HepG2 (cell line): ENCODE results near the gene CACNA1I. TPM values are rescaled to one million over a fixed set of nuclear protein-coding genes. Genes with fewer than 3 reads are reported as not detected.

ENCODE experiments used
- ARID4A ChIP-seq: sonication (generic); formaldehyde crosslinking; IDR thresholded peaks from 2 replicates; pipeline ENCODE4 v1.5.0; 2020; ENCODE audit warnings: mild to moderate bottlenecking, missing genetic modification reagents, borderline replicate concordance
- CEBPG ChIP-seq: IDR thresholded peaks from 2 replicates; pipeline ENCODE4 v1.6.1; 2016
- CREB1 ChIP-seq, 2 experiments: fragments of 450-650 bp in 1 of 2; IDR thresholded peaks; 2 replicates each; pipeline ENCODE4 v1.6.1; 2016 to 2017; ENCODE audit warnings: control low read depth in 1 of 2, mild to moderate bottlenecking in 1 of 2, missing compliant biosample characterization in 1 of 2, missing genetic modification characterization in 1 of 2
- CREM ChIP-seq, 2 experiments: sonication (generic) in 1 of 2; formaldehyde crosslinking in 1 of 2; IDR thresholded peaks; 2 replicates each; pipeline versions ENCODE4 v1.4.0 to v1.6.1; 2016 to 2020; ENCODE audit warnings: antibody characterized with exemption in 1 of 2, mild to moderate bottlenecking in 1 of 2, missing genetic modification reagents in 1 of 2
- MTA3 ChIP-seq: sonication (generic); formaldehyde crosslinking; IDR thresholded peaks from 2 replicates; pipeline ENCODE4 v1.4.0; 2020; ENCODE audit warnings: missing genetic modification reagents
- NFYC ChIP-seq: IDR thresholded peaks from 2 replicates; pipeline ENCODE4 v1.6.1; 2016; ENCODE audit warnings: missing genetic modification reagents, missing compliant biosample characterization
- PHF21A ChIP-seq: sonication (generic); formaldehyde crosslinking; IDR thresholded peaks from 2 replicates; pipeline ENCODE4 v1.5.0; 2020; ENCODE audit warnings: mild to moderate bottlenecking, missing genetic modification reagents
- RARA ChIP-seq: IDR thresholded peaks from 2 replicates; pipeline ENCODE4 v1.6.1; 2016; ENCODE audit warnings: missing genetic modification reagents, missing compliant biosample characterization
- RARG ChIP-seq: sonication (generic); formaldehyde crosslinking; IDR thresholded peaks from 2 replicates; pipeline ENCODE4 v1.4.0; 2020; ENCODE audit warnings: low read depth, mild to moderate bottlenecking, missing genetic modification reagents
- SOX6 ChIP-seq, 2 experiments: fragments of 450-650 bp in 1 of 2; sonication (generic) in 1 of 2; formaldehyde crosslinking in 1 of 2; IDR thresholded peaks; 2 replicates each; pipeline versions ENCODE4 v1.4.0 to v1.6.1; 2017 to 2020; ENCODE audit warnings: antibody characterized with exemption in 1 of 2, mild to moderate bottlenecking in 1 of 2, missing genetic modification reagents in 1 of 2
- YEATS4 ChIP-seq: sonication (generic); formaldehyde crosslinking; IDR thresholded peaks from 2 replicates; pipeline ENCODE4 v1.4.0; 2020; ENCODE audit warnings: missing genetic modification reagents, borderline replicate concordance
- ZFX ChIP-seq: sonication (generic); formaldehyde crosslinking; IDR thresholded peaks from 2 replicates; pipeline ENCODE4 v1.4.0; 2020; ENCODE audit warnings: mild to moderate bottlenecking, low read depth, missing genetic modification reagents, moderate library complexity
- ZNF780A ChIP-seq: sonication (generic); formaldehyde crosslinking; IDR thresholded peaks from 2 replicates; pipeline ENCODE4 v1.8.0; 2022; ENCODE audit warnings: mild to moderate bottlenecking, missing genetic modification reagents, moderate library complexity
- polyA plus RNA-seq, 8 experiments: library from polyadenylated mRNA; depleted of rRNA in 3 of 8; stranded (reverse) in 7 of 8; unstranded in 1 of 8; fragments of >200 nt; fragmentation: Illumina TruSeq in 4 of 8; extraction: Trizol in 4 of 8; gene quantifications; 2 replicates each; pipeline versions ENCODE4 v1.2.1 to v1.2.3, GENCODE V29; 2011 to 2016; ENCODE audit warnings: low read depth in 4 of 8, missing spikeins in 1 of 8, mixed read lengths in 1 of 8; ENCODE audit not compliant: insufficient read depth in 1 of 8
- total RNA-seq, 5 experiments: library from RNA; depleted of rRNA; stranded (reverse); fragments of >200 nt; fragmentation: Illumina TruSeq; extraction: Trizol; gene quantifications; 2 replicates each; pipeline ENCODE4 v1.2.3, GENCODE V29; 2016; ENCODE audit warnings: low read depth in 1 of 5
- TF ChIP-seq, protein P1 (sequence below): sonication (generic); formaldehyde crosslinking; IDR thresholded peaks from 2 replicates; pipeline ENCODE4 v1.4.0; 2020; ENCODE audit warnings: mild to moderate bottlenecking, missing genetic modification reagents
- TF ChIP-seq, protein P2 (sequence below): sonication (generic); formaldehyde crosslinking; conservative IDR thresholded peaks from 2 replicates; pipeline ENCODE4 v1.4.0; 2020; ENCODE audit warnings: mild to moderate bottlenecking, missing genetic modification reagents, moderate library complexity
- TF ChIP-seq, protein P3 (sequence below): IDR thresholded peaks from 2 replicates; pipeline ENCODE4 v1.6.1; 2016; ENCODE audit warnings: mild to moderate bottlenecking

The CACNA1I gene
- total and polyA plus RNA-seq, 2 of the 13 experiments (the other 11 are each of a cell fraction or from before 2014, with no cell fraction given), result not detected

DNA sequence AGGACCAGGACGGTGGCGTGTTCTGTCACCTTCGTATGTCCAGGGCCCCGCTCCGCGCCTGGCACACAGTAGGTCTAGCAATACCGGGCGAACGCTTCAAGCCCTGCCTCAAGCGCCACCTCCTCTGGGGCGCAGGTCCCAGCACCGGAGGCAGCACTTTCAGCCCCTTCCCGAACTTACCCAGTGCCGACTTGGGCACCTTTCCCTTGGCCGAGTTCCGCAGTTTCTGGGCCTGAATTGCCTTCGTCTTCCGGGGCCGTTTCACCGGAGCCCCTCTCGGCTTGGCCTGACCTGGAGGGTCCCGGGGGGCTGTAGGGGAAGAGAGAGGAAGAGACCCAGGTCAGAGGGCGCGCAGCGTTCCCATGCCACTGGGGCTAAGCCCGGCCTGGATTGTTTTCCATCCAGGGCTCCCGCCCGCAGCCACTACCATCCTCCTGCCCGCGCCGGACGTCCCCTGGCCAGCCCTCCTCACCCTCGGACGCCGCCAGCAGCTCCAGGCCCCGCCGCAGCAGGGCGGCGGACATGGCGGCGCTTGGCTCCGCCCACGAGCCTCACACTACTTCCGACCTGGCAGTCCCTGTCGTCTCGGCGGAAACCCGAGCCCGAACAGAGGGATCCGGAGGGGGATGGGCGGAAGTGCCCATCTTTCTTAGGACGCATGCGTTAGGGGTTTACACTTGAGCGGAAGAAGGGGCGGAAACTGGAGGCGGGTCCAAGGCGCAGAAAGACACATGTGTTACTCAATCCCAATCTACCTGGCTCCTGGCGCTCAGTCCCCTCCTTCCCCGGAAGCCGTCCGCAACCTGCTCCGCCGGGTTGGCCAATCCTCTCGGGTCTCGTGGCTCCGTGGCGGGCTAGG lies 38.1 kb upstream of the CACNA1I start, which contains the start of gene RPS19BP1 (continued):
- TF ChIP-seq ARID4A (CRISPR knock-in tag) (peak; percentile 87), ZFX (CRISPR knock-in tag) (peak; percentile 89), SOX6 (IDR thresholded peaks at IDR 0.05) (no peak), SOX6 (CRISPR knock-in tag; IDR thresholded peaks at IDR 0.05) (peak; percentile 28; the same call in 1 of the 2 replicates), NFYC (CRISPR knock-in tag) (peak; percentile 85), CREB1 (IDR thresholded peaks at IDR 0.05) (peak; percentile 57), CREB1 (CRISPR knock-in tag; IDR thresholded peaks at IDR 0.05) (peak; percentile 54; the same call in 1 of the 2 replicates), CREM (IDR thresholded peaks at IDR 0.05) (peak; percentile 59), CREM (CRISPR knock-in tag; IDR thresholded peaks at IDR 0.05) (no peak), YEATS4 (CRISPR knock-in tag) (peak; percentile 84), PHF21A (CRISPR knock-in tag) (peak; percentile 51; the same call in 1 of the 2 replicates), RARG (CRISPR knock-in tag) (no peak), MTA3 (no peak), CEBPG (CRISPR knock-in tag) (peak; percentile 92), ZNF780A (CRISPR knock-in tag) (no peak), RARA (CRISPR knock-in tag) (0 out of 2 replicates have a peak, but pooled peaks have one; percentile 24)
- TF ChIP-seq, protein P1, sequence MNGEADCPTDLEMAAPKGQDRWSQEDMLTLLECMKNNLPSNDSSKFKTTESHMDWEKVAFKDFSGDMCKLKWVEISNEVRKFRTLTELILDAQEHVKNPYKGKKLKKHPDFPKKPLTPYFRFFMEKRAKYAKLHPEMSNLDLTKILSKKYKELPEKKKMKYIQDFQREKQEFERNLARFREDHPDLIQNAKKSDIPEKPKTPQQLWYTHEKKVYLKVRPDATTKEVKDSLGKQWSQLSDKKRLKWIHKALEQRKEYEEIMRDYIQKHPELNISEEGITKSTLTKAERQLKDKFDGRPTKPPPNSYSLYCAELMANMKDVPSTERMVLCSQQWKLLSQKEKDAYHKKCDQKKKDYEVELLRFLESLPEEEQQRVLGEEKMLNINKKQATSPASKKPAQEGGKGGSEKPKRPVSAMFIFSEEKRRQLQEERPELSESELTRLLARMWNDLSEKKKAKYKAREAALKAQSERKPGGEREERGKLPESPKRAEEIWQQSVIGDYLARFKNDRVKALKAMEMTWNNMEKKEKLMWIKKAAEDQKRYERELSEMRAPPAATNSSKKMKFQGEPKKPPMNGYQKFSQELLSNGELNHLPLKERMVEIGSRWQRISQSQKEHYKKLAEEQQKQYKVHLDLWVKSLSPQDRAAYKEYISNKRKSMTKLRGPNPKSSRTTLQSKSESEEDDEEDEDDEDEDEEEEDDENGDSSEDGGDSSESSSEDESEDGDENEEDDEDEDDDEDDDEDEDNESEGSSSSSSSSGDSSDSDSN (CRISPR knock-in tag), result peak; percentile 75
- TF ChIP-seq, protein P2, sequence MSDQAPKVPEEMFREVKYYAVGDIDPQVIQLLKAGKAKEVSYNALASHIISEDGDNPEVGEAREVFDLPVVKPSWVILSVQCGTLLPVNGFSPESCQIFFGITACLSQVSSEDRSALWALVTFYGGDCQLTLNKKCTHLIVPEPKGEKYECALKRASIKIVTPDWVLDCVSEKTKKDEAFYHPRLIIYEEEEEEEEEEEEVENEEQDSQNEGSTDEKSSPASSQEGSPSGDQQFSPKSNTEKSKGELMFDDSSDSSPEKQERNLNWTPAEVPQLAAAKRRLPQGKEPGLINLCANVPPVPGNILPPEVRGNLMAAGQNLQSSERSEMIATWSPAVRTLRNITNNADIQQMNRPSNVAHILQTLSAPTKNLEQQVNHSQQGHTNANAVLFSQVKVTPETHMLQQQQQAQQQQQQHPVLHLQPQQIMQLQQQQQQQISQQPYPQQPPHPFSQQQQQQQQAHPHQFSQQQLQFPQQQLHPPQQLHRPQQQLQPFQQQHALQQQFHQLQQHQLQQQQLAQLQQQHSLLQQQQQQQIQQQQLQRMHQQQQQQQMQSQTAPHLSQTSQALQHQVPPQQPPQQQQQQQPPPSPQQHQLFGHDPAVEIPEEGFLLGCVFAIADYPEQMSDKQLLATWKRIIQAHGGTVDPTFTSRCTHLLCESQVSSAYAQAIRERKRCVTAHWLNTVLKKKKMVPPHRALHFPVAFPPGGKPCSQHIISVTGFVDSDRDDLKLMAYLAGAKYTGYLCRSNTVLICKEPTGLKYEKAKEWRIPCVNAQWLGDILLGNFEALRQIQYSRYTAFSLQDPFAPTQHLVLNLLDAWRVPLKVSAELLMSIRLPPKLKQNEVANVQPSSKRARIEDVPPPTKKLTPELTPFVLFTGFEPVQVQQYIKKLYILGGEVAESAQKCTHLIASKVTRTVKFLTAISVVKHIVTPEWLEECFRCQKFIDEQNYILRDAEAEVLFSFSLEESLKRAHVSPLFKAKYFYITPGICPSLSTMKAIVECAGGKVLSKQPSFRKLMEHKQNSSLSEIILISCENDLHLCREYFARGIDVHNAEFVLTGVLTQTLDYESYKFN (CRISPR knock-in tag), result peak; percentile 28; the same call in 1 of the 2 replicates
- TF ChIP-seq, protein P3, sequence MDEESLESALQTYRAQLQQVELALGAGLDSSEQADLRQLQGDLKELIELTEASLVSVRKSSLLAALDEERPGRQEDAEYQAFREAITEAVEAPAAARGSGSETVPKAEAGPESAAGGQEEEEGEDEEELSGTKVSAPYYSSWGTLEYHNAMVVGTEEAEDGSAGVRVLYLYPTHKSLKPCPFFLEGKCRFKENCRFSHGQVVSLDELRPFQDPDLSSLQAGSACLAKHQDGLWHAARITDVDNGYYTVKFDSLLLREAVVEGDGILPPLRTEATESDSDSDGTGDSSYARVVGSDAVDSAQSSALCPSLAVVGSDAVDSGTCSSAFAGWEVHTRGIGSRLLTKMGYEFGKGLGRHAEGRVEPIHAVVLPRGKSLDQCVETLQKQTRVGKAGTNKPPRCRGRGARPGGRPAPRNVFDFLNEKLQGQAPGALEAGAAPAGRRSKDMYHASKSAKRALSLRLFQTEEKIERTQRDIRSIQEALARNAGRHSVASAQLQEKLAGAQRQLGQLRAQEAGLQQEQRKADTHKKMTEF (CRISPR knock-in tag), result peak; percentile 85; the same call in 1 of the 2 replicates
